Heart left ventricle (tissue), 16 donors: ENCODE measurements around the gene ELL3. TPM values are rescaled to one million over a fixed set of nuclear protein-coding genes. Genes with fewer than 3 reads are reported as not detected.
"Not testable (repeated sequence)": the region's sequence is repeated elsewhere in the genome, so short reads cannot be mapped to it uniquely, and the experiment has no call there.

ENCODE experiments used
- ATAC-seq, 4 donors: fragments of 200-7000 bp; cut with Tn5 transposase; one replicate each; pipeline ENCODE4 v1.9.1; 2020 to 2022; ENCODE audit warnings: moderate library complexity in 4 of 4, mild to moderate bottlenecking in 3 of 4, moderate number of reproducible peaks in 1 of 4
- DNase-seq, 5 donors: peaks; one replicate each; pipeline ENCODE4 v3.0.0-alpha.2; 2020
- H3K27ac ChIP-seq, 12 donors: fragments of 200-600 bp; sonication (generic) in 4 of 12; one replicate each; pipeline versions ENCODE4 v1.5.0 to v1.8.0; 2016 to 2022; ENCODE audit warnings: mild to moderate bottlenecking in 2 of 12
- H3K27me3 ChIP-seq, 9 donors: fragments of 200-600 bp; sonication (generic) in 2 of 9; one replicate each; pipeline versions ENCODE4 v1.5.1 to v1.8.0; 2016 to 2022; ENCODE audit warnings: mild to moderate bottlenecking in 3 of 9
- H3K36me3 ChIP-seq, 9 donors: fragments of 200-600 bp; sonication (generic) in 2 of 9; one replicate each; pipeline versions ENCODE4 v1.5.0 to v1.8.0; 2018 to 2022; ENCODE audit warnings: mild to moderate bottlenecking in 2 of 9
- H3K4me1 ChIP-seq, 12 donors: fragments of 200-600 bp; sonication (generic) in 4 of 12; one replicate each; pipeline versions ENCODE4 v1.5.0 to v1.8.0; 2016 to 2022; ENCODE audit warnings: mild to moderate bottlenecking in 3 of 12
- H3K4me3 ChIP-seq, 12 donors: fragments of 200-600 bp; sonication (generic) in 4 of 12; one replicate each; pipeline versions ENCODE4 v1.5.0 to v1.8.0; 2017 to 2022; ENCODE audit warnings: mild to moderate bottlenecking in 9 of 12, moderate library complexity in 4 of 12
- H3K9me3 ChIP-seq, 12 donors: fragments of 200-600 bp; sonication (generic) in 4 of 12; one replicate each; pipeline versions ENCODE4 v1.5.0 to v1.8.0; 2016 to 2022; ENCODE audit warnings: mild to moderate bottlenecking in 1 of 12
- CTCF ChIP-seq, 12 donors: fragments of 200-600 bp; sonication (generic) in 4 of 12; IDR thresholded peaks; one replicate each; pipeline versions ENCODE4 v1.5.0 to v1.8.0; 2018 to 2022; ENCODE audit warnings: antibody characterized with exemption in 12 of 12, mild to moderate bottlenecking in 5 of 12
- POLR2A ChIP-seq, 2 donors: fragments of 450-650 bp; IDR thresholded peaks; one replicate each; pipeline ENCODE4 v1.6.1; 2017; ENCODE audit warnings: antibody characterized with exemption in 2 of 2, mild to moderate bottlenecking in 2 of 2, moderate library complexity in 2 of 2
- WGBS, 4 donors: extraction: QIAGEN DNeasy Blood & Tissue Kit in 2 of 4; methylation state at CpG; one replicate each; pipeline versions ENCODE4 v1.1.5 to v1.1.7; 2013 to 2018; 5-methylcytosine and 5-hydroxymethylcytosine counted together
- intact Hi-C, 10 donors: fragments of 100-400 bp; cut with DNase I; formaldehyde crosslinking; loops; one replicate each; pipeline versions ENCODE4 v1.11.1 to v1.14.2; 2022
- polyA plus RNA-seq, 2 donors: library from polyadenylated mRNA; stranded (reverse); fragments of 200-250 nt; gene quantifications; one replicate each; pipeline ENCODE4 v1.2.3, GENCODE V29; 2013
- total RNA-seq, 9 donors: library from RNA; depleted of rRNA in 2 of 9; stranded (reverse); fragments of >200 nt in 2 of 9; fragmentation: NEBNext Ultra II Directional in 3 of 9; extraction: Animal tissue kit (Norgen Biotek cat#: 25700) in 3 of 9; gene quantifications; one replicate each; pipeline versions ENCODE4 v1.1.0 to v1.2.4, GENCODE V29; 2016 to 2023
- donor health status: ischemic (EF 13 %, LVEDD 7.1; RV severe dilation, severe dysfunction).
- donor health status: healthy with polysubstance abuse.
- donor health status: DM: no; HTN: yes; CAD: no.
- donor health status: DM: no; HTN: no; CAD: no.
- donor health status: ischemic (EF 25% LVEDD 6.9; RV normal size, moderate dysfunction).
- donor health status: ischemic (EF 25% LVEDD 5.7; RV mildly dilated, moderate dysfunction).
- donor health status: healthy.
- donor health status: DM: yes; HTN: yes; CAD: no.
- donor health status: ischemic (EF 35%, LVEDD 5.7; RV mildly dilated, moderate dysfunction).
- donor health status: nonischemic (EF 11% LVEDD 7.7; RV severe dilation, severe dysfunction).
- donor health status: DM: yes; HTN: yes; CAD: no.
- donor health status: PGD.
- donor health status: ischemic (EF 29% LVEDD 5.4; RV normal size, mild dysfunction).
- donor health status: nonischemic (EF 23%, LVEDD 6.1; RV moderate dilation, normal function).

The ELL3 gene
- total and polyA plus RNA-seq, 11 donors = 0.35 to 6.3 (median 1.0) TPM

GRCh38 chr15:43824302-43825246, 47.8 kb upstream of the ELL3 start, which contains the start of gene MFAP1:
TSS of gene MFAP1 (minus strand) at chr15:43824690. CDS start at chr15:43824569, 121 bp downstream.
- peak within 1 kb of the TSS; percentile 27 to 93 (median 86) for H3K27ac ChIP-seq
- H3K27me3 ChIP-seq = no peaks in the 10 kb centered on the region
- DNase-seq = peak; percentile 94 to 96 (median 96)
- peak; percentile 95 to 98 (median 97) for ATAC-seq
- TF ChIP-seq POLR2A (IDR thresholded peaks at IDR 0.05) (peak in 1 of 2 donors; percentile 78), CTCF (IDR thresholded peaks at IDR 0.05) (no peak)
- peaks cover 0 to 8% (median 0%) of the 10 kb centered on the region in 9 donors for H3K36me3 ChIP-seq
- 9 to 10% (median 9%) methylated on average over 46 of the region's 46 CpGs for WGBS, 4 donors
- H3K4me1 ChIP-seq = peaks cover 0 to 58% (median 38%) of the 10 kb centered on the region in 12 donors
- intact Hi-C loops = loop anchor here in 2 of 10 donors (1.0 to 10.0 kb wide), 3 partner anchors 24 to 60 kb away; partner anchors contain the start of genes HYPK (in 2 of the 2), SERINC4 (in 2 of the 2) and SERF2 (in 1 of the 2)
- peak within 1 kb of the TSS; percentile 61 to 98 (median 82) for H3K4me3 ChIP-seq
- H3K9me3 ChIP-seq = no peaks in the 10 kb centered on the region

DNA sequence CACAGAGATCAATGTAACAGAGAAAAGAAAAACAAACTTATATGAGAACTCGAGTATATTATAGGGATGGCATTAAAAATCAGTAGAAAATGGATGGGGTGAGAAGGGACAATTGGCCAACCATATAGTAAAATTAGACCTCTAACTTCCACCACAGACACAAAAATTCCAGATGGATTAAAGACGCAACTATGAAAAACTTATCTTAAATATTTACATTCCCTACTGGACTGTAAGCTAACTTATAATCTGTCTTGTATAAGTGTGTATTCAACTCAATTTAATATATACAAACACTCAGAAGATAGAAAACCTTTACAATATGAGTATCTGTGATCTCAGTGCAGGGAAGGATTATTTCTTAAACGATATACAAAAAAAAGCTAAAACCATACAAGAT, 44.7 kb upstream of the ELL3 start:
- Histone ChIP-seq H3K27ac (no peak overlapping the region), H3K4me1 (peaks cover 0 to 38% (median 25%) of the 10 kb centered on the region in 12 donors), H3K4me3 (no peak overlapping the region), H3K27me3 (no peaks in the 10 kb centered on the region), H3K9me3 (no peaks in the 10 kb centered on the region), H3K36me3 (peaks cover 0 to 27% (median 14%) of the 10 kb centered on the region in 9 donors)
- DNase-seq = no peak
- no peak for ATAC-seq
- WGBS, 4 donors = 72 to 85% (median 81%) methylated on average over 3 of the region's 3 CpGs
- TF ChIP-seq POLR2A (IDR thresholded peaks at IDR 0.05) (no peak), CTCF (IDR thresholded peaks at IDR 0.05) (no peak)
- intact Hi-C loops = loop anchor here in 1 of 10 donors (10.0 kb wide), 1 partner anchor 57 kb away; no protein-coding TSS in a partner anchor

DNA sequence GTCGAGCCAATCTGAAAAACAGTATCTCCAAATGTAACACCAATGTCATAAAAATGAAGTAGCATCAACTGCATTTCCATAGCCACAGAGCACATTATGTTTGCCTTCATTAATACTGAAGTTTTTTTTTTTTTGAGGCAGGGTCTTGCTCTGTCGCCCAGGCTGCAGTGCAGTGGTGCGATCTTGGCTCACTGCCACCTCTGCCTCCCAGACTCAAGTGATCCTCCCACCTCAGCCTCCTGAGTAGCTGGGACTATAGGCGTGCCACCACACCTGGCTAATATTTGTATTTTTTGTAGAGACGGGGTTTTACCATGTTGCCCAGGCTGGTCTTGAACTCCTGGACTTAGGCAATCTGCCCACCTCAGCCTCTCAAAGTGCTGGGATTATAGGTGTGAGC, 38.3 kb upstream of the ELL3 start:
- H3K27me3 ChIP-seq, intact Hi-C loops, ATAC-seq, H3K27ac ChIP-seq, H3K4me1 ChIP-seq, H3K4me3 ChIP-seq, H3K9me3 ChIP-seq: not testable (repeated sequence)
- H3K36me3 ChIP-seq = peaks cover 6 to 87% (median 79%) of the 10 kb centered on the region in 9 donors
- WGBS, 4 donors = 94 to 96% (median 95%) methylated on average over 5 of the region's 5 CpGs
- peak in 1 of 5 donors; percentile 6 for DNase-seq

DNA sequence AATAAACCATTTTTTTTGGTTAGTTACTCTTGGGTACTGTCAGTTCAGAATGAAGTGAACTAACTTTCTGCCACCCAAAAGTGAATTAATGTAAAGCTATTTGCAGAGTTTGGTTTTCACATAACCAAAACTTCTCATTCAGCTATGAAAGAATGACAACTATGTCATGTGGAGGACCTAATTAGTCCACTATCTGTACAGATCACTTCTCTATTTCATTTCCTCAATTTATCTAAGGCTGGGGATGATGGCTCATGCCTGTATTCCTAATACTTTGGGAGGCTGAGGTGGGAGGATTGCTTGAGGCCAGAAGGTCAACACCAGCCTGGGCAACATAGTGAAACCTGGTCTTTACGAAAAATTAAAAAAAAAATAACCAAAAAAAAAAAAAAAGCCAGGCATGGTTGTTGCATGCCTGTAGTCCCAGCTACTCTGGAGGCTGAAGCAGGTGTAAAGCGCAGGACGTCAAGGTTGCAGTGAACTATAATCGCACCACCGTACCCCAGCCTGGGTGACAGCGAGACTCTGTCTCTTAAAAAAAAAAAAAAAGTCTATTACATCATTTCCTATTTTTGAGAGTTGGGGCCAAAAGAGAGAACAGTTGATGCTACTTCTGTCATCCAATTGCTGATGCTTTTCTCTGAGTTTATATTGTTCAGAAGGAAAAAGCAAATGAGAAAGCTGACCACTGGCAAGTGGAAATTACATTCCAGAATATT, 32.4 kb upstream of the ELL3 start:
- no peaks in the 10 kb centered on the region for H3K9me3 ChIP-seq
- 86 to 89% (median 88%) methylated on average over 6 of the region's 6 CpGs for WGBS, 4 donors
- ATAC-seq = no peak

More for the DNA sequence above, 32.4 kb upstream of the ELL3 start:
- peak overlapping the region in 1 of 12 donors; percentile 48 for H3K27ac ChIP-seq
- TF ChIP-seq POLR2A (IDR thresholded peaks at IDR 0.05) (no peak), CTCF (IDR thresholded peaks at IDR 0.05) (no peak)
- H3K27me3 ChIP-seq = no peaks in the 10 kb centered on the region
- H3K36me3 ChIP-seq = peaks cover 6 to 100% (median 100%) of the 10 kb centered on the region in 9 donors
- H3K4me3 ChIP-seq = no peak overlapping the region
- intact Hi-C loops = no loop called here
- DNase-seq = no peak
- H3K4me1 ChIP-seq = peaks cover 0 to 13% (median 0%) of the 10 kb centered on the region in 12 donors
